Naive B cell (primary cell): Measurements from ENCODE around the gene PICK1. TPM values are rescaled to one million over a fixed set of nuclear protein-coding genes. Genes with fewer than 3 reads are reported as not detected.
"Not testable (repeated sequence)": the region's sequence is repeated elsewhere in the genome, so short reads cannot be mapped to it uniquely, and the experiment has no call there.

Experiments
- ATAC-seq, 2 donors: fragments of 150-1000 bp; cut with Tn5 transposase; 2 replicates each; pipeline ENCODE4 v1.10.0; 2021; ENCODE audit warnings: low read depth in 2 of 2, mild to moderate bottlenecking in 2 of 2, moderate library complexity in 2 of 2
- DNase-seq: peaks from one replicate; pipeline ENCODE4 v3.0.0; 2022
- H3K27ac Mint-ChIP-seq, 6 donors: one replicate each; pipeline ENCODE4 v1.8.0; 2020 to 2022; ENCODE audit warnings: mild to moderate bottlenecking in 6 of 6, mixed read lengths in 6 of 6, moderate library complexity in 5 of 6, inconsistent platforms in 2 of 6
- H3K27me3 Mint-ChIP-seq, 3 donors: one replicate each; pipeline ENCODE4 v1.8.0; 2021 to 2022; ENCODE audit warnings: mixed read lengths in 3 of 3, mild to moderate bottlenecking in 1 of 3
- H3K36me3 Mint-ChIP-seq, 2 donors: one replicate each; pipeline ENCODE4 v1.8.0; 2020 to 2022; ENCODE audit warnings: mixed read lengths in 2 of 2, inconsistent platforms in 1 of 2, mild to moderate bottlenecking in 1 of 2
- H3K4me1 Mint-ChIP-seq, 3 donors: one replicate each; pipeline ENCODE4 v1.8.0; 2020 to 2022; ENCODE audit warnings: mixed read lengths in 3 of 3, inconsistent platforms in 1 of 3, mild to moderate bottlenecking in 1 of 3, moderate library complexity in 1 of 3
- H3K4me3 Mint-ChIP-seq, 8 donors: one replicate each; pipeline ENCODE4 v1.8.0; 2020 to 2022; ENCODE audit warnings: mild to moderate bottlenecking in 8 of 8, mixed read lengths in 8 of 8, moderate library complexity in 8 of 8, inconsistent platforms in 2 of 8
- H3K9me3 Mint-ChIP-seq, 7 donors: one replicate each; pipeline ENCODE4 v1.8.0; 2020 to 2022; ENCODE audit warnings: mixed read lengths in 7 of 7, mild to moderate bottlenecking in 5 of 7, inconsistent platforms in 2 of 7, moderate library complexity in 1 of 7
- polyA plus RNA-seq, 6 donors: library from polyadenylated mRNA; unstranded; fragments of 300-500 nt; fragmentation: Illumina TruSeq; gene quantifications; one replicate each; pipeline ENCODE4 v1.2.3, GENCODE V29; 2021; ENCODE audit warnings: low read depth in 6 of 6

PICK1 gene
- polyA plus RNA-seq, 6 donors from 2014 or later, result 2.6 to 9.7 (median 9.3) TPM

GRCh38 chr22:38108561-38109319 lies 51.5 kb downstream of the PICK1 start:
- Mint-ChIP-seq H3K9me3 (no peaks in the 10 kb centered on the region), H3K36me3 (peaks cover 0 to 7% of the 10 kb centered on the region in 2 donors), H3K27me3 (no peaks in the 10 kb centered on the region), H3K4me1 (peaks cover 5 to 10% (median 7%) of the 10 kb centered on the region in 3 donors), H3K27ac (peak overlapping the region in 1 of 6 donors; percentile 56), H3K4me3 (peak overlapping the region in 1 of 8 donors; percentile 1)
- peak in 1 of 2 donors; percentile 20 for ATAC-seq
- DNase-seq, result no peak

DNA sequence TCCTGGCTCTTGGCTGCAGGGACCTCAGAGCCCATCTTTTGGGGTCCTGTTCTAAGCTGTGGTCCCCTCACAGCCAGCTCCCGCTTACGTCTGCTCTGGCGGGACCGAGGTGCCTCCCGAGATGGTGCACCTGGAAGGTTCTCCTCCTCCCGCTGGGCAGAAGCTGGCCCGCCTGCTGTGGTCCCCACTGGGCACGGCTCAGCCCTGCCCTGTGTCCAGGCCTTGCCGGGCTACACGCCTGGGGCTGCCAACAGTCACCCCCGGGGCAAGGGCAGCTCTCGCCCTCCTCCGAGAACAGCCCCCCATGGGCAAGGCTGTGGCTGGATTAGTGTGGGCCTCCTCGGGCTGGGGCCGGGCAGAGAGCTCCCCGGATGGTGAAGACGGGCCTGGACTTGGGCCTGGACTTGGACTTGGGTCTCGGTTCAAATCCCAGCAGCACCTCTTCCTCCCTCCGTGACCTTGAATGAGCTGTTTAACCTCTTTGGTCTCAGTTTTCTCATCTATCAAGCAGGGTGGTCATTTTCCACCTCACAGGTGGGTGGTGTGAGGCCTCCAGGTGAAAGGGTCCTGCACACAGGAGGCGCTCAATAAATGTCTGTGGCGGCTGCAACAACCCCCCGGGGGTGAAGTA lies 52.3 kb downstream of the PICK1 start:
- ATAC-seq (no peak), DNase-seq (no peak)
- H3K27me3 Mint-ChIP-seq, result no peaks in the 10 kb centered on the region
- peaks cover 0 to 7% of the 10 kb centered on the region in 2 donors for H3K36me3 Mint-ChIP-seq
- peaks cover 6 to 9% (median 8%) of the 10 kb centered on the region in 3 donors for H3K4me1 Mint-ChIP-seq
- peak overlapping the region in 3 of 6 donors; percentile 54 to 96 (median 87) for H3K27ac Mint-ChIP-seq
- H3K4me3 Mint-ChIP-seq, result no peak overlapping the region
- no peaks in the 10 kb centered on the region for H3K9me3 Mint-ChIP-seq

DNA sequence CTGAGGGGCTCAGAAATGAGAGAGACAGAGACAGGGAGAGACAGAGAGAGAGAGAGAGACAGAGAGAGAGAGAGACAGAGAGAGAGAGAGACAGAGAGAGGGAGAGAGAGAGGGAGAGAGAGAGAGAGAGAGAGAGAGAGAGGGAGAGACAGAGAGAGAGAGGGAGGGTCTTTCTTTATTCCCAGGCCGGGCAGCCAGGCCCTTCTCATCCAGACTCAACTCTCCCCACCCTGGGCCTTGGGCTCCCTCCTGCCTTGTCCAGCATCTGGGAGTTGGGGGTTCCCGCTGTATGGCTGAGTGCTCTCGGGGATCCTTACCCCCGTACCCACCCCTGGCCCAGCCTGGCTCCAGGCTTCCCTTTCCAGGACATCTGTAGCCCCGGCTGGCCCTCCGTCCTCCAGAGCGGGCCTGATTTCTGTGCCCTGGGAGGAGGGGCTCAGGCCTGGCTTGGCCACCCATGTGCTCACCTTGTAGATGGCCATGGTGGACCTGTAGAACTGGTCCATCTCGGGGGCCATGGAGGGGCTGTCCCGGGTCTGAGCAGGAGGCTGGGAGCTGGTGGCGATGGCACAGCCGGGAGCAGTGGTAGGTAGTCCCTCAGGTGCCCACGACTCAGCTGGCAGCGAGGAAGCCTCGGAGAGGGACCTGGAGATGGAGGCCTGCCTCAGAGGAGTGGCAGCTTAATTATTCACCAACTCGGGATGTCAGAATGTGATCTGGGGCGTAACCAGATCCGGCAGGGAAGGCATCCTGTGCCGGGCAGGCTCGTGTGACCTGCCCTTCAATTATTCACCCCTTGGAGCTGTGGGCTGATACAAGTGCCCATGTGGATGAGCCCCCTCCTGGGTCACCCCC lies 53.0 kb downstream of the PICK1 start, which contains the start of gene BAIAP2L2:
Gene BAIAP2L2 (minus strand): TSS at position 677 of the 855 bp plus-strand sequence. CDS start 159 bp downstream, at position 518.
- peak within 1 kb of the TSS in 3 of 6 donors; percentile 62 to 96 (median 87) for H3K27ac Mint-ChIP-seq
- no peaks in the 10 kb centered on the region for H3K9me3 Mint-ChIP-seq
- no peaks in the 10 kb centered on the region for H3K27me3 Mint-ChIP-seq
- ATAC-seq (no peak), DNase-seq (no peak)
- H3K4me1 Mint-ChIP-seq, result peaks cover 5 to 10% (median 7%) of the 10 kb centered on the region in 3 donors
- H3K4me3 Mint-ChIP-seq, result peak within 1 kb of the TSS in 1 of 8 donors; percentile 29
- peaks cover 0 to 7% of the 10 kb centered on the region in 2 donors for H3K36me3 Mint-ChIP-seq

- H3K4me1 Mint-ChIP-seq, result peaks cover 5 to 10% (median 7%) of the 10 kb centered on the region in 3 donors
- no peak overlapping the region for H3K27ac Mint-ChIP-seq
- no peak for DNase-seq
- H3K27me3 Mint-ChIP-seq, result no peaks in the 10 kb centered on the region
- peaks cover 0 to 7% of the 10 kb centered on the region in 2 donors for H3K36me3 Mint-ChIP-seq
- no peaks in the 10 kb centered on the region for H3K9me3 Mint-ChIP-seq
- no peak for ATAC-seq
- peak overlapping the region in 1 of 8 donors; percentile 29 for H3K4me3 Mint-ChIP-seq
Observed at GRCh38 chr22:38110863-38111852, 54.0 kb downstream of the PICK1 start.

- DNase-seq (no peak), ATAC-seq (no peak)
- no peaks in the 10 kb centered on the region for H3K9me3 Mint-ChIP-seq
- H3K4me3 Mint-ChIP-seq, result no peak overlapping the region
- peaks cover 5 to 10% (median 7%) of the 10 kb centered on the region in 3 donors for H3K4me1 Mint-ChIP-seq
- H3K27ac Mint-ChIP-seq, result no peak overlapping the region
- H3K36me3 Mint-ChIP-seq, result peaks cover 0 to 7% of the 10 kb centered on the region in 2 donors
- no peaks in the 10 kb centered on the region for H3K27me3 Mint-ChIP-seq
Observed at GRCh38 chr22:38111925-38112355, 54.7 kb downstream of the PICK1 start.

GRCh38 chr22:38112381-38112780 lies 55.2 kb downstream of the PICK1 start:
- H3K4me3 Mint-ChIP-seq, result no peak overlapping the region
- H3K4me1 Mint-ChIP-seq, result peaks cover 5 to 10% (median 7%) of the 10 kb centered on the region in 3 donors
- peaks cover 0 to 7% of the 10 kb centered on the region in 2 donors for H3K36me3 Mint-ChIP-seq
- no peaks in the 10 kb centered on the region for H3K27me3 Mint-ChIP-seq
- ATAC-seq, result no peak
- DNase-seq, result no peak
- H3K27ac Mint-ChIP-seq, result no peak overlapping the region
- no peaks in the 10 kb centered on the region for H3K9me3 Mint-ChIP-seq

- Mint-ChIP-seq H3K4me1 (peaks cover 2 to 10% (median 6%) of the 10 kb centered on the region in 3 donors), H3K9me3 (no peaks in the 10 kb centered on the region), H3K36me3 (peaks cover 0 to 7% of the 10 kb centered on the region in 2 donors), H3K4me3 (peak overlapping the region in 1 of 8 donors; percentile 68), H3K27me3 (no peaks in the 10 kb centered on the region), H3K27ac (peak overlapping the region in 2 of 6 donors; percentile 87 to 96)
- DNase-seq (peak; percentile 52), ATAC-seq (peak; percentile 75 to 83)
Observed at GRCh38 chr22:38114484-38115398, 57.5 kb downstream of the PICK1 start.

DNA sequence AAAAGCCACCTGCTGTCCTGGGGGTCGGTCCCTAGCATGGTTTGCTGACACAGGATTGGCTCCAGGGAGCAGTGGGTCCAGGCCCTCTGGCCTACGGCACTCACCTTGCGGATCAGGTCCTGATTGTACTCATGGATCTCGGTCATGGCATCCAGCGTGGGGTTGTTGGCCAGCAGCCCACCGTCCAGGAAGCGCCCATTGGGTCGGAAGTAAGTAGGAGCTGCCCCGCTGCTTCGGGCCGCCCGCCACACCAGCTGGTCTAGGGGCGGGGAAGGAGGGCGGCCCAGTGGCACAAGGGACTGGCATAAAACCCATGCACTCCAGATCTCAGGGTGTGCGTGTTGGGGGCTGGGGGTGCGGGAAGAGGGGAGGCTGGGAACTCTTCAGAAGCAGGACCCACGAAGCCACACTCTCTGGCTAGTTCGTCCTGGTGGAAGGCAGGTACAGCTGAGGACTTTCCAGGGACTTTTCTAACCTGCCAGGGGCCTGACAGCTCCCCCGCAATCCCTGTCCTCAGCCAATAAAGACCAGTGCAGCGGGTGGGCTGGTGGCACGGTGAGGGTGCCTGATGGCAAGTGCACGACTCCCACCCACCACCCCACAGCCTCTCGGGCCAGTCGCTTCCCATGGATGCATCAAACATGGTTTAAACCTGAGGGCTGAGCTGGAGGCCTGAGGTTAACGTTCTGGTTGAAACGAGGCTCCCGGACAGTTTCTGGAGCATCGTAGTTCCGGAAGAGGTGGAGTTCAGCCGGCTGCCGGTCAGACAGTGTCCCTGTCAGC lies 58.4 kb downstream of the PICK1 start:
- DNase-seq, result no peak
- Mint-ChIP-seq H3K36me3 (peaks cover 0 to 7% of the 10 kb centered on the region in 2 donors), H3K4me3 (no peak overlapping the region), H3K27me3 (no peaks in the 10 kb centered on the region), H3K4me1 (peaks cover 2 to 10% (median 4%) of the 10 kb centered on the region in 3 donors), H3K27ac (no peak overlapping the region), H3K9me3 (no peaks in the 10 kb centered on the region)
- no peak for ATAC-seq

- H3K4me1 Mint-ChIP-seq, result peaks cover 2 to 10% (median 4%) of the 10 kb centered on the region in 3 donors
- not testable (repeated sequence) for DNase-seq, H3K9me3 Mint-ChIP-seq, H3K36me3 Mint-ChIP-seq, ATAC-seq, H3K27me3 Mint-ChIP-seq, H3K27ac Mint-ChIP-seq, H3K4me3 Mint-ChIP-seq
Observed at GRCh38 chr22:38117556-38117955, 60.4 kb downstream of the PICK1 start.

DNA sequence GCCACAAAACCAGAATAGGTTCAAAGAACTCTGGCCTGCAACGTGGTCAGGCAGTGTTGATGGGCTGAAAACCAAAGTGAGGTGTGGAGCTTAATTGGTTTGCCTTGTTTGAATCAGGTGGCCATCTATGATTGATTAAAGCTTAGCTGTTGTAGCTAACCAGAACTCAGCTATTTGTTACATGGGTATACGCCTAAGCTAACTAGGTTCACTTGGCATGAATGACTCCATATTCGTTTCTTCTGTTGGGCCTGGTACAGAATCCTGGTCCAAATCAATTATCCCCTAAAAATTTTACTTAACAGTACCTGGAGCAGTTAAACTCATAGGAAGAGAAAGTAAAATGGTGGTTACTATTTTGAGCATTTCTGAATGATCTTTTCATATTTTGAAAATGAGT lies 61.0 kb downstream of the PICK1 start:
- no peaks in the 10 kb centered on the region for H3K27me3 Mint-ChIP-seq

DNA sequence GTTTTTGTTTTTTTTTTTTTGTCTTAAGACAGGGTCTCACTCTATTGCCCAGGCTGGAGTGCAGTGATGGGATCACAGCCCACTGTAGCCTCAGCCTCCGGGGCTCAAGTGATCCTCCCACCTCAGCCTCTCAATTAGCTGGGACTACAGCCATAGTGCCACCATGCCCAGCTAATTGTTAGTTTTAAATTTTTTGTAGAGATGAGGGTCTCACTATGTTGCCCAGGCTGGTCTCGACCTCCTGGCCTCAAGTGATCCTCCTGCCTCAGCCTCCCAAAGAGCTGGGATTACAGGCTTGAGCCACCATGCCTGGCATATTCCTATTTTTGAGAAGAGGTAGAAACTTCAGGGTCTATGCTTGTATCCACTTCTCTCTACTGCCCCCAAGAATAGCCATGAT lies 61.5 kb downstream of the PICK1 start:
- DNase-seq, H3K9me3 Mint-ChIP-seq, H3K27me3 Mint-ChIP-seq, H3K4me3 Mint-ChIP-seq, ATAC-seq, H3K36me3 Mint-ChIP-seq, H3K4me1 Mint-ChIP-seq, H3K27ac Mint-ChIP-seq: not testable (repeated sequence)

More for the DNA sequence above, 61.0 kb downstream of the PICK1 start:
- ATAC-seq, result no peak
- no peak for DNase-seq
- Mint-ChIP-seq H3K9me3 (no peaks in the 10 kb centered on the region), H3K4me3 (no peak overlapping the region), H3K27ac (no peak overlapping the region), H3K4me1 (peaks cover 2 to 5% (median 4%) of the 10 kb centered on the region in 3 donors), H3K36me3 (no peaks in the 10 kb centered on the region)
